Measurements from ENCODE around the gene KDM4F.
"Not testable (repeated sequence)": the region's sequence is repeated elsewhere in the genome, so short reads cannot be mapped to it uniquely, and the experiment has no call there.

The KDM4F gene

DNA sequence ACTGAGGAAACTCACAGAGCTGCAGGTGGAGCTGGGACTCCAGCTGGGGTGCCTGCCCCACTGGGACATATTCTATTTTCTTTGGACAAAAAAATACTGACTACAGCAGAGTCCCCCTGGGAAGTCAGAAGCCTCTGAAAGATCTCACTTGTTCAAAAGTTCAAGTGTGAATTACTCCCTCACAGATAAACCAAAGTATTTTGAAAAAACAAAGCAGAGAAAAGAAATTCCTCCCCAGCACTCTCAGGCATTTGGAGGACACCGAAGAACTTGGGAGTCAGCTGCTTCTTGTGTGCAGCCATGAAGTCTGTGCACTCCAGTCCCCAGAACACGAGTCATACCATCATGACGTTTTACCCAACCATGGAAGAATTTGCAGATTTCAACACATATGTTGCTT is at the start of gene KDM4F:
TSS of gene KDM4F (plus strand) at position 301 of the 400 bp plus-strand sequence.
- DNase-seq, result not testable (repeated sequence)

DNA sequence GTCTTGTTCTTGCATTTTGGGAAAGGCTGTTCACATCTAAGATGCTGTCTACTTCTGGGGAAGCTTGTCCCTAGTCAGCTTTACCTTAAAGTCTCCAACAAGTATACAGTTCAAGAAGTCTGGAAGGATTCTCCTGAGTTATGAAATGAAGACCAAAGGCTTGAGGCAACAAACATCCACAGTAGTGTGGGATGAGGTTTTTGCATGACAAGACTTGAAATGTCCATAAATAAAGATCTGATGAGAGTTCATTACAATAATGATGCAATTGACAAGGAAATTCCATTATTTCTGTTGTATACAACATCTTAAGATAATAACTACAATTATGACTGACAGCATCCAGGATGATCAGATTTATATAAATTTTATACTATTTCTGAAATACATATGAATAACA is 45.5 kb upstream of the KDM4F start:
- no peak for DNase-seq

DNA sequence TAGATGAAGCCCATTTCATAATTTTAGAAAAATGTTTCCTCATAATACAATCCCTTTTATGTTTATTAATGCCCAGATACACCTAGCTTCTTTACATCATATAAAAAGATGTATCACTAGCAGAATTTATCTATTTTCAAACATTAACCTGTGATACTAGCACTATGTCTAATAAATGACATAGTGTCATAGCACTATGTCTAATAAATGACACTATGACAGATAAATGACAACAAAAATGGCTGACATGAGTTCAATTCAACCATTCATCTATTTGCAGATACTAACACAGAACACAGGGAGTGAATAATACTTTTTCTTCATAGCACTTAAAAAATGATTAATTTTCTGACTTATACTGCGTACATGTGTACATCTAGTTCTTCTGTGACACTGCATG is 43.6 kb upstream of the KDM4F start:
- DNase-seq, result no peak

DNA sequence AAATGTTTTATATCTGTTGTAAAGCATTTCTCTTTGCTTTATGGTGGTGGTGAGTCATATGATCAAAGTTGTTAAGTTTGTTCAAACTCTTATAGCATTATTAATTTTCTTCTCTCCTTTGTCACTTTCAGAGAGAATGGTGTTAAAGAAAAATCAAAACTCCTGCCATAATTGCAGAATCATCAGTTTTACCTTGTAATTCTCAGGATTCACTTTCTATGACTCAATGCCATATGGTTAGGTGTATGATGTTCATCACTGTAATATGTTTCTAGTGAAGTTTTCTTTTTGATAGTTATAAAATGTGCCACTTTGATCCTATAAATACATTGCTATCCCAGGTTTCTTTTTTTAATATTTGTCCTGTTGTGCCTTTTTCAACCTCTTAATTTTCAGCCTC is 37.8 kb upstream of the KDM4F start:
- no peak for DNase-seq

DNA sequence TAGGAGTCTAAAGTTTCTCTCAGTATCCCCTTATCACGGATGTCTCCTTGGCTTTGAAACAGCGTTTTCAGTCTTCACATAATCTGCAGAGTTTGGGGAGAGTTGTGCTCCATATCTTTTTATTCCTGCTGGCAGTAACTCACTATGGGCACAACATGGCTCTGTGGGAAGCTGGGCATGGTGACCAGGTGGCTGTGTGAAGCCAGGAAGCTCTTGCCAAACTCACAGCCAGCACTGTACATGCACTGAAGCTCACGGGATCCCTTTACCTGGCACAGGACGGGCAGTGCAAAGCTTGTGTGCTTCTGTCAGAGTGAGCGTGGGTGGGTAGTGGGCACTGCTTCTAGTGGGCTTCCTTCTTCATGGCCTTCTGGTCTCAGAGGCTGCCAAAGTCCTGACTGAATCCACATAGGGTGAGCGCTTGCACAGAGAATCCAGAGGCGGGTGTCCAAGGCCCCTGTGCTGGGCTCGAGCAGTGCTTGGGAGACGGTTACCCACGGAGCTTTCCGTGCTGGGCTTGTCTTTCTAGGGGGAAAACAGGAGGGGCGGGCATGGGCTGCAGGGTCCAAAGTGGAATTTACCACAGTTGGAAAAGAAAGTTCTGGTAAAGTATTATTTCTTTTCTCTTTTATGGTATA is 34.9 kb upstream of the KDM4F start:
- no peak for DNase-seq

DNA sequence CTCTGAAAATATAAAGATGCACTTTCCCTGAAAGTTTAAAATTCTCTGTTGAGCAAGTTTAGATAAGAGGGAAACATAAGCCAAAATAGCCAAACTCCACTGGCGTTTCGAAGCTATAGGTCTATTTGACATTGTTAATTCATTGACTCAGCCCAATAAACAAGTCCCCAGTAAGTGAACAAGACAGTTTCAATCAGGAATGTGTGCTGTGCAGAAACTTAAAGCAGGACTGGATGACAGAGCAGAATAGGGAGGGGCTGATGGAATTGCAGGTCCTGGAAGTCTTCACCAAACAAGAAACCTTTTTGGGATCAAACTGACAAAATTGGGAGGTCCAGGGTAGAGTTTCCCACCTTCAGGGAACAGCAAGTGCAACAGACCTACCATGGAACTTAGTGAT is 33.1 kb upstream of the KDM4F start:
- no peak for DNase-seq

DNA sequence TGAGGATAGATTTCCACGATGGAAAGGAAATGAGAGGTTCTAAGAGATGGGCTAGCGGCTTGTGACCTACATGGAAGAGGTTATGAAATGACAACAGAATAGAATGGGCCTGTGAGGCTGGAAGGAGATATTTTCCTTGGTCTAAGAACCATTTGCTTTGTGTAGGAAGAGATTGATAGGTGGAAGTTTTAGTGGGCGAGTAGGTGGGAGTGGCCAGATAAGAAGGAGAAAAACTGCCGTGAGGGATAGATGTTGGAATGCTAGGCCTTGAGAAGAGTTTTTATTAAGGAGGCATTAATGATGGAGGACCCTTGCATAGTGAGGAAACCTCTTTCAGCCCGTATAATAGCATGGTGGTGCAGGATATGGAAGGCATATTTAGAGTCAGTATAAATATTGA is 27.8 kb upstream of the KDM4F start:
- DNase-seq, result not testable (repeated sequence)

DNA sequence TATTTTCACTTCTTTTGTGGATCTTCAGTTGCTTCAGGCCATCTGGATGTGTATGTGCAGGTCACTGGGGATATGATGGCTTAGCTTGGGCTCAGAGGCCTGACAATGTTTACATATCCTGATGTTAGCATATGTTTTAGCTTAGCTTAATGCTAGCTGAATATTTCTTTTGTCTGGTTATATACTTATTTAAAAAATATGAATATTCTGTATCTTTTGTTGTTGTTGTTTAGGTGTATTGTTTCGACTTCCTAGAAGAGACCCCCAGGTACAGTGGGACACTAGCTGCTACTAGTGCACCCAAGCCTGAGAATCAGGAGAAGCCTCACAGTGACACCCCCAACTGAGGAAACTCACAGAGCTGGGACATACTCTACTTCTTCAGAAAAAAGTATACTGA is 24.3 kb upstream of the KDM4F start, which contains the start of gene KDM4E:
TSS of gene KDM4E (plus strand) at position 301 of the 400 bp plus-strand sequence. CDS start 300 bp downstream, outside the sequence.
- DNase-seq, result no peak

DNA sequence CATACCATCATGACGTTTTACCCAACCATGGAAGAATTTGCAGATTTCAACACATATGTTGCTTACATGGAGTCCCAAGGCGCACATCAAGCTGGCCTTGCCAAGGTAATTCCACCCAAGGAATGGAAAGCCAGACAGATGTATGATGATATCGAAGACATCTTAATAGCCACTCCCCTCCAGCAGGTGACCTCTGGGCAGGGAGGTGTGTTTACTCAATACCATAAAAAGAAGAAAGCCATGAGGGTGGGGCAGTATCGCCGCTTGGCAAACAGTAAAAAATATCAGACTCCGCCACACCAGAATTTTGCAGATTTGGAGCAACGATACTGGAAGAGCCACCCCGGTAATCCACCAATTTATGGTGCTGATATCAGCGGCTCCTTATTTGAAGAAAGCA is 23.6 kb upstream of the KDM4F start:
- DNase-seq, result not testable (repeated sequence)

DNA sequence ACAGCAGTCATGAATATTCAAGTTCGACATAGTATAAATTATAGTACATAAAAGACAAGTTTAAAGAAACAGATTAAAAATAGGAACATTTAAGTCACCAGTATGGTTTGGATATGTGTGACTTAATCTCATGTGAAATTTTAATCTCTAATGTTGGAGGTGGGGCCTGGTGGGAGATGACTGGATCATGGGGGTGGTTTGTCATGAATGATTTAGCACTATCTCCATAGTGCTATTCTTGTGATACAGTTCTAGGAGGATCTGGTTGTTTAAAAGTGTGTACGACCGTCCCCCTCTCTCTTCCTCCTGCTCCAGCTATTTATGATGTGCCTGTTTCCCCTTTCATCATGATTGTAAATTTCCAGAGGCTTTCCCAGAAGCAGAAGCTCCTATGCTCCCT is 20.9 kb upstream of the KDM4F start:
- no peak for DNase-seq

DNA sequence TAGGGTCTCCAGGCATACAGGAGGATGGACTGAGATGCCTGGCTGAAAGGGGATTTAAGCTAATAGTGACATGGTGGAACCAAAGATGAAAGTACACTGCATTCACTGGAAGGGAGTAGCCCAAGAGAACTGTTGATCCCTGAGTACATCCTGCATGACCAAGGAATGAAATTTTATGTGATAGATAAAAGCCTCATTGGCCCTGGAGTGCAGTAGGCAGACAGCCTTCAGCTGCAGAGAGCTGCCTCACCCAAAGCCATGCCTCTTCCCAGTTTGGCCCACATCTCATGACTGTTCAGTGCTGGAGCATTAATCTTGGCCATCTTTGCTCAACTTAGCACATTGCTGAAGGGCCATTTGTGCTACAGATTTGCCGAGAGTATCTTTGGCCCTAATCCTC is 16.2 kb upstream of the KDM4F start:
- no peak for DNase-seq

DNA sequence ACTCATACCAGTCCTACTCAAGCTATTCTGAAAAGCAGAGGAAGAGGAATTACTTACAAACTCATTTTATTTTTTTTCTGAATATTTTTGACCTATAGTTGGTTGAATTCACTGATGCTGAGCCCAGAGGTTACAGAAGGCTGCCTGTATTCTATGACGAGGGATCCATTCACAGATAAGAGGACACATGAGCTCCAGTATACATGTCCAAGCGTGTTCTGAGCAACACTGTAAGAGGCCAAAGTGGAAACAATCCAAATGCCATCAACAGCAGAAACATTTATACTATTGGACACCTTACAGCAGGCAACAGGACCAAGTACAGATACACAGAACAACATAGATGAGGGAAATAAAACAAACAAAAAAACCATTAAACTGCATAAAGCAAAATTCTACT is 13.9 kb upstream of the KDM4F start:
- DNase-seq, result no peak

DNA sequence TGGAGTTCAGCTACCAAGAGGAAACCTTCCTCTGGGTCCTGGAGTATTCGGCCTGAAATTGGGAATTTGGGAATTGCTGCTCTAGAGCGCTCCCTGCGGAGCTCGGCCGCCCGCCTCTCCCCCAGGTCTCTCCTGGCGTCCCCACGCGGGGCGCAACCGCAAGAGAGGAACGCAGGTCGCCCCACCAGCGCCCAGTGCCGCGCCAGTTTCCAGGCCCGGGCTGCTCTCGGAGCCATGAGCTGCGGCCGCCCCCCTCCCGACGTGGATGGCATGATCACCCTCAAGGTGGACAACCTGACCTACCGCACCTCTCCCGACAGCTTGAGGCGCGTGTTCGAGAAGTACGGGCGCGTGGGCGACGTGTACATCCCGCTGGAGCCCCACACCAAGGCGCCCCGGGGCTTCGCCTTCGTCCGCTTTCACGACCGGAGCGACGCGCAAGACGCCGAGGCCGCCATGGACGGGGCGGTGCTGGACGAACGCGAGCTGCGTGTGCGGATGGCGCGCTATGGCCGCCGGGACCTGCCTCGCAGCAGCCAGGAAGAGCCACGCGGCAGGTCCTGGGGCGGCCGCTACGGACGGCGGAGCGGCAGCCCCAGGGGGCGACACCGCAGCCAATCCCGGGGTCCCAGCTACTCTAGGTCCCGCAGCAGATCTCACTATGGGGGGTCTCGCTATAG is 11.7 kb upstream of the KDM4F start:
- not testable (repeated sequence) for DNase-seq

DNA sequence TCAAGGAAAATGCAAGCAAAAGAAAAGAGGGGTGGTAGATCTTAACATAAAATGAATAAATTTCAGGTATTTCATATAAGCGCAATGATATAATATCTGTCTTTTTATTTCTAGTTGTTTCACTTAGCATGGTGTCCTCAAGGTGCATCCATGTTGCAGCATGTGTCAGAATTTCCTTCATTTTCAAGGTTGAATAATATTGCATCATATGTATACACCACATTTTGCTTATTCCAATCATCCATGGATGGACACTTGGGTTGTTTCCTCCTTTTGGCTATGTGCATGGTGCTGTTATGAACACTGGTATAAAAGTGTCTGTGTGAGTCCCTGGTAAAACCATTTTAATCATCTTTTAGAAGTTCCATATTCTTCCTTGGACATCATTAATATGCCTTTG is 7.0 kb upstream of the KDM4F start:
- DNase-seq, result no peak

DNA sequence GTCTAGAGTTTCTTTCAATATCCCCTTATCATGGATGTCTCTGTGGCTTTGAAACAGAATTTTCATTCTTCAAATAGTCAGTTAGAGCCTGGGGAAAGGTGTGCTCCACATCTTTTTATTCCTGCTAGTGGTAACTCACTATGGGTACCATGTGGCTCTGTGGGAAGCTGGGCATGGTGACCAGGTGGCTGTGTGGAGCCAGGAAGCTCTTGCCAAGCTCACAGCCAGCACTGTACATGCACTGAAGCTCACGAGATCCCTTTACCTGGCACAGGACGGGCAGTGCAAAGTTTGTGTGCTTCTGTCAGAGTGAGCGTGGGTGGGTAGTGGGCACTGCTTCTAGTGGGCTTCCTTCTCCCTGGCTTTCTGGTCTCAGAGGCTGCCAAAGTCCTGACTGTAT is 6.3 kb upstream of the KDM4F start:
- DNase-seq, result no peak

DNA sequence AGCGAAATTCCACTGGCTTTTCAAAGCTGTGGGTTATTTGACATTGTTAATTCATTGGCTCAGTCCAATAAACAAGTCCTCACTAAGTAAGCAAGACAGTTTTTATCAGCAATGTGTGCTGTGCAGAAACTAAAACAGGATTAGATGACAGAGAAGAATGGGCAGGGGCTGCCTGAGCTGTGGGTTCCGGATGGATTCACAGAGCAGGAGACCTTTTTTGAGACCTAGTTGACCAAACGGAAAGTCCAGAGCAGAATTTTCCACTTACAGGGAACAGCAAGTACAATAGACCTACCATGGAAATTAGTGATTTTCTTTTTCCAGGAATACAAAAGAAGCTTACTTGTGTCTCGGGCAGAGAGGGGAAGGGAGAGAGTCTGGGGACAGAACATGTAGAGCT is 5.2 kb upstream of the KDM4F start:
- no peak for DNase-seq

DNA sequence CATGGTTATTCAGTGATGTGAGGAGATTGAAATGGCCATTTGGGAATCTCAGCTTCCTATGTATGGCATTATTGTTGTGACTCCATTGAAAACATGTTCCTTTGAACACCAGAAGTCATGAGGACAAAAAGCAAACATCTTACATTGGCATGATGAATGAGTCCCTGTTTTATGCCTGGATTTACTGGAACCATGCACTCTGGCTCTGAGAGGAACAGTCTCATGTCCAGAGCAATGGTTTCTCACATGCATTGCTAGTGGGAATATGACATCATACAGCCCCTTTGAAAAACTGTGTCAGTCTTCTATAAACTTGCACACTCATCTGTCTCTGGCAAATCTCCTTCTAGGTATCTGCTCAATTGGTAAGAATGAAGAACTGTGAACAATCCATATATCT is 3.4 kb upstream of the KDM4F start:
- no peak for DNase-seq

DNA sequence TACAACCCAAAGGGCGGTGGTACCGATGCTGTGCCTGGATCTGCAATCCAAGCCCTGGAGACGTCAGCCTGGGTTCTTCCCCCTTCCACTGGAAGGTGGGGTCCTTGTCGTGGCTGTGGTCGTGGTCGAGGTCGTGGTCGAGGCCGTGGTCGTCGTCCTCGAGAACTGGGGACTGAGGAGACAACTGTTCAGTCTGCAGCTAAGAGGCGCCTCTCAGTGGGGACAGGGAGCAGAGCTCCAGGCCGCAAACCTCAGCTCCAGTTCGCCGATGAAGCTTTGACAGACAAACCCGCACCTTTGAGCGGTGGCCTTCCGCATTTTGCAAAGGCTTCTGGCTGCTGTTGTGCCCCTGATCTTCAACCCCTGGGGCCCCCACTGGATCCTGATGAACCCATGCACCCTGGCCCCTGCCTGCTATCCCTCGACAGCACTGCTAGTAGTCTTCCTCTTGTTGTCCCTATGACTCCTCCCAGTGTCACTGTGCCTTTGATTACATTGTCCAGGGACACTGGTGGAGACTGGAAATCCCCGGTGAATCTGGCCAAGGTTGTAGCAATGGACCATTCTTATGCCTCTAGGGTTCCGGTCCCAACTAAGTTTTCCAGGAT is 1.5 kb downstream of the KDM4F start:
- DNase-seq, result no peak

DNA sequence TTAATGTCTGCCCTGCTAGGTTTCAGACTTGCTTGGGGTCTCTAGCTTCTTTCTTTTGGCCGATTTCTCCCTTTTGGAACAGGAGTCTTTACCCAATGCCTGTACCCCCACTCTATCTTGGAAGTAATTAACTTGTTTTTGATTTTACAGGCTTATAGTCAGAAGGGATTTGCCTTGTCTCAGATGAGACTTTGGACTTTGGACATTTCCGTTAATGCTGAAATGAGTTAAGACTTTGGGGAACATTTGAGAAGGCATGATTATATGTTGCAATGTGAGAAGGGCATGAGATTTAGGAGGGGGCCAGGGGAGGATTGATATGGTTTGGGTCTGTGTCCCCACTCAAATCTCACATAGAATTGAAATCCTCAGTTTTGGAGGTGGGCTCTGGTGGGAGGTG is 5.1 kb downstream of the KDM4F start:
- no peak for DNase-seq

DNA sequence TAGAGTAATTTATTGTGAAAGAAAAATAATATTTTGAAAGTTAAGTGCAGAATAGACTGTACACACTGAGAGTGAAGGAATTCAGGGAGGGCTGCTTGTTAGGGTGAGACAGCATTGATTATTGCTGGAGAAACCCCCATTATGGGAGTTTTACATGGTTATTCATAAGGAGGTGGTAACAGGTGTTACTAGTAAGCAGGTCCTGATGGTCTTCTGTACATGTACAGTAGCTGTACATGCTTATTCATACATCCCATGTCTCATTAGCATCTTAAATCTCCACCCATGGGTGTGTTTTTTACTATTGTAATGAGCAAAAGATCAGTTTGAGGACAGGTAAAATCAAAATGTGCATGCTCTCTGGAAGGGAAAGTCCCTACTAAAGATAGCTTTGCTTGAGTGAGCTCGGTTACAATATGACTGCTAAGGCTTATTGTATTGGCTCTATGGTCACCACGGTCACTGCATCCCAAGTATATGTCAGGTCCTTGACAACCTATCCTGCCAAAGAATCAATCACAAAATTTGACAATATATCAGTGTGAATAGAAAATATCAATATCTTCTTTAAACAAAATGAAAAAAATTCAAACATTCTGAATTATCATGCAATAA is 6.2 kb downstream of the KDM4F start:
- no peak for DNase-seq

DNA sequence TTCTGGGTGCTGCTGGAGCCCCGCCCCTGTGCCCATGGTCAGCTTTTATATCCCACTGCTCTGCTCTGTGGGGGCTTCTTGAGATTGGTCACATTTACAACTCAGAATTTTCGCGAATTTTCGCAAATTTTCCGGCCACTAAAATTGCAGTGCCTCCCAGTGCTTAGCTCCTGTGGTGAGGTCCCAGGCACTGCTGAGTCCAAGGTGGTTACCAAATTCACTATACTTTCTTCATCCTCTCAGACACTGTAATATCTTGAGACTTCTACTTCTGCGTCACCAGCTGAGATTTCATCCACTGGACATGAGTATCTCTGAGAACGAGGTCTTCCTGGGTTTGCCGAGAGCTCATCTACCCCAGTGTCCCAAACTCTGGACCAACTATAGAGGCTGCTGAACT is 8.7 kb downstream of the KDM4F start:
- DNase-seq, result no peak

DNA sequence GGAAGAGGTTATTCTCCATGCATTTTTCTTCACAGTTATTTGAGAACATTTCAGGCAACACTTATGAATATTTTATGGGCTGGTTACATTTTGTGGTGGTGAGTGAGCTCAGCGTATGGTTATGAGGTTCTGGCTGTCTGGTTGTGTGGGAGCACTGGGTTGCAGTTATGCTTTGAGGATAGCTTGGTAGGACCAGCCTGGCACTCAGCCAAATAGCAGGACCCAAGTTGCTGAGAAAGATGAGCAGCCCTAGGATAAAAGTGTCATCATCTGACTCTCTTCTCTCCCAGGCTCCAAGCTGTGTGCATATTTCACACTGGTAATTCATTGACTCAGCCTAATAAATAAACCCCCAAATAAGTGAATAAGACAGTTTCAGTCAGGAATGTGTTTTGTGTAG is 9.4 kb downstream of the KDM4F start:
- DNase-seq, result no peak

DNA sequence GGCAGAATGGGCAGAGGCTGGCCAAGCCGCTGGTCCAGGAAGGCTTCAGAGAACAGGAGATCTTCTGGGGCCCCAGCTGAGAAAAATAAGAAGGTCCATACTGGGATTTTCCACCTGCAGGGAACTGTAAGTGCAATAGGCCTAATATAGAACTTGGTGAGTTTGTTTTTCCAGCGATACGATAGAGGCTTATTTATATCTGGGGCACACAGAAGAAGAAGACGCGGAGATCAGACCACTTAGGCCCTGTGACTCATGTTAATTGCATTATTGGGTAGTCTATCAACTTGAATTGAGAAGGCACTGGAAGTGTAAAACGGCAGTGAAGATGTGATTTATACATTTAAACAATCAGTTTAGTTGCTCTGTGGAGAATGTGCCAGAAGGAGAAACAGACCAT is 9.8 kb downstream of the KDM4F start:
- no peak for DNase-seq

DNA sequence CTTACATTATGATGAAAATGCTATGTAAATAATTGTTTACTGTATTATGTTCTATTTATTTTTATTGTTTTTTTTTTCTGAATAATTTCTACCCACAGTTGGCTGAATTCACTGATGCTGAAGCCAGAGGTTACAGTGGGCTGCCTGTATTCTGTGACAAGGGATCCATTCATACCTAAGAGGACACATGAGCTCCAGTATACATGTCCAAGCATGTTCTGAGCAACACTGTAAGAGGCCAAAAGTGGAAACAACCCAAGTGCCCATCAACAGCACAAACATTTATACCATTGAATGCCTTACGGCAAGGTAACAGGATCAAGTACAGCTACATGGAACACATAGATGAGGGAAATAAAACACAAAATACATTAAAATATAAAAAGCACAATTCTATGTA is 16.1 kb downstream of the KDM4F start:
- no peak for DNase-seq

All from islet precursor cell (in vitro differentiated cells).